Measurements from ENCODE around the gene PRKCE.

The PRKCE gene

DNA sequence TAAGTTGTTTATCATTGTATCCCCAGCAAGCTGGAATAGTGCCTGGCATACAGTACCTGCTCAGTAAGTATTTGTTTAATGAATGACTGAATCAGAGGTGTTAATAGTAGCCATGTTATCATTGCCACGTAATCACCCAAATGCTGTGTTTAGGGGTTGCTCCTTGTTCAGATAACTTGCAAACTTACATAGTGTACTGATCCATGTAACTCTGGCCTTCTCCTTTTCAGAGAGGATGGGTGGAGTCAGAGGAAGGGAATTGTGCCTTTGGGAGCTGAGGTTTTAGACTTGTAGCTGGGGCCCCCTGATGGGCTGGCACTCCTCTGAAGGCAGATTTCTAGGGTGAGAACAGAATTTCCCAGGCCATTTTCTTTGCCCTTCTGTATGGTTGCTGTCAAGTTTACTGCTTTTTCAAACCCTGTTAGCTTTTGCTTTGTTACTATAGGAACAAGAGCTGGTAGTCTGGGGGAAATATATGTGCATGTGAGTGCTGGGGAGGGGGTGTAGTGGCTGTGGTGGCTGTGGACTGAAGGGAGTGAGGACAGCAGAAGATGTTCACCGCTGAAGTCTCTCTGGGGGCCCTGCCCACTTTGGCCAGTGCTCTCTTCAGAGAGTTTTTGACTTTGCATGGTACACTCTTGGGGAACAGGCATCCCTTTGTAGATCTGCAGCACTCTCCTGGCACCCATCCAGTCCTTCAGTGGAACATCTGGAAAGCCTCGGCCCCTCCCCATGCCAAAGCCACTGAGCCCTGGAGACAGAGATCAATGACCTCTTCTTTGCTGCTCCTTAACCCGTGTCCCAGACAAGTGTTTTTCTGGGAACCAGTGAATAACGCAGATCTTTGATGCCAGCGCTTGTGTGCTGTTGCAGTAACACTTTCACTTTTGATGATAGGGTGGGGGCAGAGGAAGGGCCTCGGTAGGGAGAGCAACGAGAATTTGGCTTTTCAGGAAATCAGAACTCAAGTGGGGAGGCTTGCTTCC lies 209.0 kb downstream of the PRKCE start:
- peak; percentile 89 for DNase-seq (ENCODE audit: low spot score)

DNA sequence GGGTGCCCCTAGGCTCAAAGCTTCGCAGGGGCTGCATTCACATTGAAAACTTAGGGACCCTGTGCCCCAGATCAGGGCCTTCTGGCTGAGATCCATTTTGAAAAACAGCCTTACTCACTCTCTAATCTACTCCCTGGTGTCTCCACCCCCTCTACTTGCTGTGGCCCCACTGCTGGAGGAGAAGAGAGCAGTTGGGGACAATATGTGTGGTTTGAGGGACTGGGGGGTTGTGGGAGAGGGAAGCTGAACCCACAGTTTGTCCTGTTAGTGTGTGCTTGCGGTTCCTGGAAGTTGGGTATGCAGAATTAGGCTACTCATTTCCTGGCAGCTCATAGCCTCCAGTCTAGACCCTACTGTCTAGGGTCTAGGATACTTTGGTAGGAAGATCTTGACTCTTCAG lies 211.4 kb downstream of the PRKCE start:
- DNase-seq (ENCODE audit: low spot score): no peak

DNA sequence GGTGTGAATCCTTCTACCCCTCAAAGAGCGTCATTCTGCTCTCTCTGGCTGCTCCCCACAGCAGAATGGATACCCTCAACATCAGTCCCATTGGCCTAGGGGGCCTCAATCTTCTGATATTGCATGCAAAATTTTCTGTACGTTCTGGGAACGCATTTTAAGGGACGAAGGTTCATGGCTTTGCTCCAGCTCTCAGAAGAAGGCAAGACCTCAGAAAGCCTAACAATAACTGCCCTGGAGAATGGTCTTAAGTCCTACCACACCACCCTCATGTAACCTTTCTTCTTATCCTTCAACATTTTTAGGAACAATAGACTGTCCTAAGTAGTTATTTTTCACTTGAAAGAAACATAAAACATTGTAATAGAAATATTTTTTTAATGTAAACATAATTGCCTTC lies 212.6 kb downstream of the PRKCE start:
- DNase-seq (ENCODE audit: low spot score): no peak

DNA sequence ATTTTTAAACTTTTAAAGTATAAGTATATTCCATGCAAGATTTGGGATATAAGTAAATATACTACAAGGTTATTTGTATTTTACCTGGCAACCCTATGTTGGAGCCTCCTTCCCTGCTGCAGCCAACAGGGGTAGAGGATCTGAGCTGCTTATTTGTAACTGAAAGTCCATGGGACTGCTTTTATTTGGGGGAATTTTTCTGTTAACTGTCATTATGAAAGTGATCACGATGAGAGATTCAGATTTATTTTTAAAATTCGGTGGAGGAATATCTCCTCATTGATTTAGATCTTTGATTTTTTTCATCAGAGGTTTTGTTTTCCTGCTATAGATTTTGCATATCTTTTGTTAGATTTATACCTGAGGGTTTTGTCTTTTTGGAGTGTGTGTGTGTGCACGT lies 215.9 kb downstream of the PRKCE start:
- no peak for DNase-seq (ENCODE audit: low spot score)

DNA sequence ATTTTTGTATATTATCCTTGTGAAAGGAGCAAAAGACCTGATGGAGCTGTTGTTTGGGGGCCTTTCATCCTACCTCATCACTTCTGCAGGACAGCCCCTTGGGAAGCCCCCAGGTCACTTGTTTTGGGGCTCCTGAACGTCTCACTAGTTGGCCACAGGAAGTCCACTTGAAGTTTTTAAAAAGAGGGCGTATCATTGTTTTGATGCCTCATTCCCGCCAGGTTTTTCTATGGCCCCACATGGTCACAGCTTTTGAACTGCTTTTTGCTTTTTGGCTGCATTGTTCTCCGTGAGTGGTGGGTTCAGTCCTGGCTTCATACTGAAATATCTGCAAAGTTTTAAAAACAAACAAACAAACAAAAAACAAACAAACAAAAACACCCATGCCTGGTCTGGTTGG lies 216.3 kb downstream of the PRKCE start:
- no peak for DNase-seq (ENCODE audit: low spot score)

DNA sequence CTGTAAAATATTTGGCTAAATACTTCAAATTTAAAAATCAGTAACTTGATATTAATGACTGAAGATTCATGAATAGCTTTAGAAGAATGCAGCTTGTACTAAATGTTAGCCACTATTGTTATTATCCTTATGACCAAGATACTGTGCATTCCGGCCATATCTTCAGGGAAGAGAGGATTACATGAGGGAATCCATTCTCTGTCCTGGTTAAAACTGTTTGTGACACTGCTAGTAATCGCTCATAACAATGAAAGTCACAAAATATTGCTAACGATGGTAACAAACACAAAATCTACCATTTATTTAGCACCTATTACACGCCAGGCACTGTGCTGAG lies 217.7 kb downstream of the PRKCE start:
- no peak for DNase-seq (ENCODE audit: low spot score)

DNA sequence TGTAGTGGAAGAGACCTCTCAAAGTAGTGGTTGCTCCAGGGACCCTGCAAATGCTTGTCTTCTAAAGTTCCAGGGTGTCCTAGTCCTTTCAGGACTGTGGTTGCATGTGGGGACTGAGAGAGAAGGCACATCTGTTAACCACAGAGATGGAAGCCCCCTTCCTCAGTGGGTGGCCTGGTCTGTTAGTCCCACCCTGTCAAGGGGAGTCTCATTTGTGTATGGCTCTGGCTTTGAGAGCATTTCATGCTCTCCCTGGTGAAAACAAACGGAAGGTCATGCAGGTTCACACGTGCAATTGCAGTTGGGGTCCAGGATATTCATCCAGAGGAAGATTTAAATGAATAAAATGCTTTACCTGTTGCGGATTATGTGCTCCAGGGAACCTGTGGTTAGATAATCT lies 219.6 kb downstream of the PRKCE start:
- DNase-seq (ENCODE audit: low spot score): no peak

DNA sequence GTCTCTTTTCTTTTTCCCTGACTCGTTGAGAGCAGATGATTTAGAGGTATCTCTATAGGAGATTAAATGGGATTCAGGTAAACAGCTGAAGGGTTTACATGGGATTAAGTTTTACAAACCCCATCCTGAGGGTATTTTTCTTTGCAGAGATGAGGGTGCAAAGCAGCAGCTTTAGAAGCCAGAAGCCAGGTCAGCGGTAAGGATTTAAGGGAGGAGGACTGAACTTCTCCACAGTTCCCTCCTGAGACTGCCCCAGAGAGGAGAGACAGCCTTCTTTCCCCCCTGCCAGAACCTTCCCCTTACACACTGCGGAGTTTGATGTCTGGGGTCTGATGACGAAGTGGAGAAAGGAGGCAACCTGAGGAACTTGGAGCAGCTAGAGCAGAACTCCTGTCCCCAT lies 220.1 kb downstream of the PRKCE start:
- DNase-seq (ENCODE audit: low spot score): no peak

DNA sequence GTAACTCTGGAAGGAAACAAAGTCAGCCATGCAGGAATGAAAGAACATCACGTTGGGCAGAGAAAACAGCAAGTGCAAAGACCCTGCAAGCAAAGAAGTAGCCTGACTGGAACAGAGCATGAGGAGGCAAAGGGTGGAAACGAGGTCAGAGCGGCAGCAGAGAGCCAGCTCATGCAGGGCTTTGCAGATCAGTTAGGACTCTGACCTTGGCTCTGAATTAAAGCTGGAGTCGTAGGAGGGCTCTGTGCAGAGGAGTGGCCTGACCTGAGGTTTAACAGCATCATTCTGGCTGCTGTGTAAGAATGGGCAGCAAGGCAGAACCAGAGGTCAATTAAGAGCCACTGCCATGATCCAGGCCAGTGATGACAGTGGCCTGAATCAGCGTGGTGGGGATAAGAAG lies 220.7 kb downstream of the PRKCE start:
- DNase-seq (ENCODE audit: low spot score): no peak

DNA sequence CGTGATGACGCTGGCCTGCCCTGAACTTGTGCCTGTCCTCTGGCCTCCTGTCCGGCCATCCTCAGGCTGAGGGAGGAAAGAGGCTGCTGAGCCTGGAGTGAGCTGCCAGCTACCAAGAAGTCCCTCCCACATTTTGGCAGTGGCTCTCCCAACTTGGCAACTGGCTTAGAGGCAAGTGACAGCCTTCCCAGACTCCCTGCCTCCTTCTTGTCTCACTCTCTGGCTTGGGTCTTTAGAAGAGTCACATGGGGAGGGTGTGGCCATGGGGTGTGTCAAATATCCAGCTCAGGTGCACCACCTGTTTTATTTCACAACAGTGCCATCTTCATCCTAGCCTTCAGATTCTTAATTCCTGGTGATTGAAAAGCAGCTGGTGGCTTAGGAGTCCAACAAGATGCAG lies 222.9 kb downstream of the PRKCE start:
- peak; percentile 64 for DNase-seq (ENCODE audit: low spot score)

DNA sequence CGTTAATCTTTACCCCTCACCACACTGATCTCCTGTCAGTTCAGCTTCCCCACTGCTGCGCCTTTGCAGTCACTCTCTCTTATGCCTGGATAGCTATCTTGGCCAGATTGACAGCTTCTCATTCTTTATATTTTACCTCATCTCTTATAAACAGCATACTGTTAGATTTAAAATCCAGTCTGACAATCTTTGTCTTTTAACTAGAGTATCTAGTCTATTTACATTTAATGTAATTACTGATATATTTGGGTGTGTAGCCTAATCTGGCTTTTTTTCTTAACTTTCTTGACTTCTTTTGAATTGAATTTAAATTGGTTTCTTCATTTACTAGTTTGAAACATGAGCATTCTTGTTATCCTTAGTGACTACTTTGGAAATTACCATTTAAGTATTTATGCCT lies 225.1 kb downstream of the PRKCE start:
- no peak for DNase-seq (ENCODE audit: low spot score)

DNA sequence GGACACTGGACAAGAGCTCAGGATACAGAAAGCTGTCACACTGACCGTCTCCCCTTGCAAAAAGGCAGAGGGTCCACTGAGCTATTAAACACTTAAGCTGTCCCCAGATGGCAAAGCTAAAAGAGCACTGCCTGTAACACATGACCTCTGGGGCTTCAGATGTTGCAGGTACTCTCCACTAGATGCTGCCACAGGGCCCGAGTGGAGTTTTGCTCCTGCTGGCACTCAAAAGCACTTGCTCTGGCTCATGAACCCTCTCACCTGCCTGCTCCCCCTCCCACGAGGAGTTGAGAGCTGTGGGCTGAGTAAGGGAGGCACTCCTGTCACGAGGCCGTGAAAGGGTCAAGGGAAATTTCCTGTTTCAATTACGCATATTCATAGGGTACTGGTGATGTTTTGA lies 227.9 kb downstream of the PRKCE start:
- no peak for DNase-seq (ENCODE audit: low spot score)

DNA sequence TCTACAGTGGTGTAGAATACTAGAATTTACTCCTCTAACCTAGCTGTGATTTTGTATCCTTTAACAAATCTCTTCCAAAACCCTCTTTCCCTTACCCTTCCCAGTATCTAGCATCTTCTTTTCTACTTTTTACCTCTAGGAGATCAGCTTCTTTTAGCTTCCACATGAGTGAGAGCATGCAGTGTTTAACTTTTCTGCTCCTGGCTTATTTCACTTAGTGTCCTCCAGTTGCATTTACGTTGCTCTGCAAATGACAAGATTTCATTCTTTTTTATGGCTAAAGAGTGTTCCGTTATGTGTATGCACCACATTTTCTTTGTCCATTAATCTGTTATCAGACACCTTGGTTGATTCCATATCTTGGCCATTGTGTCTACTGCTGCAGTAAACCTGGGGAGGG lies 228.5 kb downstream of the PRKCE start:
- DNase-seq (ENCODE audit: low spot score): no peak

DNA sequence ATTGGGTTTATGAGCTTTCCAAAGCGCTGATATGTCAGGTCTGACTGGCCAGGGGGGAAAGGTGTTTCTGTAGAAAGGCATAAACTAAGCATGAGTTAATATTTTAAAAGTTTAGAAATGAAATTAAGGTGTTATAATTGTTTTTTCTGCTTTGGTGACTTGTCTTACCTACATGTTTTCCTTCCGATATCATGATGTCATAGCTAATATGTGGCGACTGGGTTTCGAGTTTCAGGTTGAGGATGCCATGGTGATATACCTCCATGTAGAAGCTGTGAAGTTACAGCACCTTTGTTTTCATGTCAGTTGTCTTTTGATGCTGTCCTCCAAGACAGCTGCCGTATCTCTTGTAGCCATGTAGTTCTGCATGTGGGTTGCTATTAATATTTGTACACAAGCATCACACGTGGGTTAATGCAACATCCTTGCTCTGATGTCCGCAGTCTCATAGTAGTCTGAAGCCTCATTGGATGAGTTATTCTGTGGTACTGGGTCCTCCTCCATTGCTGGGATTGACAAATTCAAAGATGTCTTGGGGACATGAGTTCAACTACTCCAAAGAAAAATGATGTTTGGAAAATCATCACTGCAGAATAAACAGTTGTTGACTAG lies 230.6 kb downstream of the PRKCE start:
- no peak for DNase-seq (ENCODE audit: low spot score)

DNA sequence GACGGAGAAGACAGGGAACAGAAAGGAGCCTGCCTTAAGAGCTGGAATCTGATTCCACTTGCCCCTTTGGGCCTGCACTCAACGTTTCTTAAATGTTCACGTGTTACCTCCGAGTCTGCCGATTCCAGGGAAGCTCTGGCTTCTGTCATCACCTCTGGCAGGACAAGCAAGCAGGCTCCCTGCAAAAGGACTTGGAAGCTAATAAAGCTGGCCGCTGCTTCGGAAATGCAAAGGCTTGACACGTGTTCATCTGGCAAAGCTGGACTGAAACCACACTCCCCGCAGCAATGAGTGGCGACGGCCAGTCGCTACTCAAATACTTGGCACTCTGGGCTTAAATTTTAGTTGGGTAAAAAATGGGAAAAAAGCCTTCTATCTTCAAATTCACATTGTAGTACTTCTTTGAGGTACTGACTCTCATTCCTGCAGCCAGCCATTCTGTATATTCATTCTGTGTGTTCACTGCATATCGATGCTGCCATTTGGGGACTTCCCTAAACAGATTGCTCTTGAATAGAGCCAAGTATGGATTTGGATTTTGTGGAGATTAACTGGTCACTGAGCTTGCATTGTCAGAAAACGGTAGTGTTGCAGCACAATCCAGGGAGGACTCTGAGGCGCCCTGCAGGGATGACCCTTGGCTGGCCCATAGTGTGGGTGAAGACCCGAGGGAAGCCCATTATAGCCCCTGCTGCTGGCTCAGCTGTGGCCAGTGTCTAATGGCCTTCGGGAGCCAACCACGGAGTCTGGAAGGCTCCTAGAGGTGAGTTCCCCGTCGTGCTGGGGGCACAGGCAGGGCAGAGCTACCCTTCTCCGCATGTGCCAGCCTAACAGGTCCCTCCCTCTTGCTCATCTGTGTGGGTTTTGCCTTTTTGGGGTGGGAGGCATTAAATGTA lies 231.5 kb downstream of the PRKCE start:
- no peak for DNase-seq (ENCODE audit: low spot score)

DNA sequence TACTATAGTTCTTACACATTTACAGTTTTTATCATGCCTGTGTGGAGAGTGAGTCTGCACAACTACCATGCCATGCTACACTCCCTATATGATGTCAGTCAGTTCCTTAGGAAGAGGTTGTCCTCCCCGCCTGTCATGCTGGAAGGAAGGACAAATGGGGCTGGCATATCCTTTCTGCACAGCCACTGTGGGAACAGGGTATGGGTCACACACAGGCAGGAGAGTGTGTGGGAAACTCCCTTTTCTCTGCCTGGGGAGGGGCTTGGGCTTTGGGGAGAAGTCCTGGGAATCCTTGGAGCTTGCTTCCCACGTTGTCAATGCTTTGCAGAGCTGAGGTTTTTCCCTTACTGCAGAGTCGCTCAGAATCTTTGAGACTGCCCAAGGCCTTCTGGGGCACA lies 232.1 kb downstream of the PRKCE start:
- no peak for DNase-seq (ENCODE audit: low spot score)

DNA sequence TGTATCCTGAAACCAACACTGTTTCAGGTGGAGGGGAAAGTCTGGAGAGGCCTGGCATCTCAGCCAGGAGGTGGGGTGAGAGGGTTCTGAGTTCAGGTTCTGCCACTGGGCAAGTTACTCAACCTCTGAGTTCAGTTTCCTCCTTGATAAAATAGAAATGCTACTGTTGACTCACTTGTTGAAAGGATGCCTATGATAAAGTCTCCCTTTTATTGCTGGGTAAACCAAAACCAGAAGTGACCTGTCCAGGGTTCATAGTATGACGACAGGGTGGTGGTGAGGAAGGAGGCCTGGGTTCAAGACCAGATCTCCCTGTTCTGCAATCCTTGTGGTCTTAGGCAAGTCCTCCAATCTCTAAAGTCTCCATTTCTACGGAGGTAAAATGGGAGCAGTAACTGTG lies 232.7 kb downstream of the PRKCE start:
- DNase-seq (ENCODE audit: low spot score): no peak

DNA sequence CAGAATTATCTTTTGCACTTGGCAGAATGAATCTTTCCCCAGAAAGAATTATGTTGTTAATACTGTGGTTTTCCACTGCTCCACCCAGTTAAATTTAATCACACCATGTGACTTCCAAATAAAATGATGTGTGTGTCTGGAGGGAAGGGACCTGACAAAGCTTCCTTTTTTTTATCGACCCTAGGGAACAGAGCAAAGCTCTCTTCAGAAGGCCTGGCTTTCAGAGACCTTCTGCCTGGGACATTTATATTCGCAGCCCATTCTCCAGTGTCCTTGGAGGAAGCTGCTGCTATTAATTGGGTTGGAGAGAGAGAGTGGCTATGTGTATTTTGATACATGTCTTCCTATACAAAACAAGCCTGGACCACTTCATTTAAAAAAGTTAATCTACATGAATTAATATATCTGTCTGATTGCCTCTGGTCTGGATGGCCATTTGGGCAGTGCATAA lies 233.7 kb downstream of the PRKCE start:
- DNase-seq (ENCODE audit: low spot score): peak; percentile 49

DNA sequence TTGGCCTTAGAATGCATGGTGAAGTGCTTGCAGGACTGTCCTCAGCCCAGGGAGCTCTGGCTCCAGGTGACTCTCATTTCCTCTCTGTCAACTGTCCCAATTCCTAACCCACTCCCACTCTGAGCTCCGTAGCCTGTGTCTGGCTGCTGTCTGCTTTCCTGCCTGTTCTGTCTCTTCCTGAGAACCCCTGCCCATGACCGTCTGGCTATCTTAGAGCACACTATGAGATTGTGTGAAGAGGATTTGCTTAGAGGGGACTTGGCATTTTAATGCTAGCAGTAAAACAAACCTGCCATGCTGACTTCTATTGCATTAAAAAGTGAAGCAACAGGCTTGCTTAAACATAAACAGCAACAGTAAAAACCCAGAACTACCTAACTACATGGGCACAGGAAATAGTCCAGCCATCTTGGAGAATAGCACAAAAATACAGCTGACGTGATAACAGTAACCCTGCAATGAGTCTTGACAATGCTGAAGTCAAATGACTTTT lies 234.7 kb downstream of the PRKCE start:
- no peak for DNase-seq (ENCODE audit: low spot score)

DNA sequence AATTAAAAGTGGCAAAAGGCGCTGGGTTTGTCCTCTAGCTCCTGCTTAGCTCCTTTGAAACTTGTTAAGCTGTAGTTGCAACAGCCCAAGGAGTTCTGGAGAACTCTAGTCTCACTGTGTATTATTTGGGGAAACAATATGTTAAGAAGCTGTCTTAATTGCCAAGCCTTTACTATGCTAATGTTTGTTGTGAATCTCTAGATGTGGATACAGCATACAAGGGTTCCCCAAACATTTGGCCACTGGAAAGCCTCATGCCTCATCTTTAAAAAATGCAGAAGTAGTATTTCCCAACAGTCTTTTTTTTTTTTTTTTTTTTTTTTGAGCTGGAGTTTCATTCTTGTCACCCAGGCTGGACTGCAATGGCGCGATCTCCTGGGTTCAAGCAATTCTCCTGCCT lies 236.7 kb downstream of the PRKCE start:
- no peak for DNase-seq (ENCODE audit: low spot score)

DNA sequence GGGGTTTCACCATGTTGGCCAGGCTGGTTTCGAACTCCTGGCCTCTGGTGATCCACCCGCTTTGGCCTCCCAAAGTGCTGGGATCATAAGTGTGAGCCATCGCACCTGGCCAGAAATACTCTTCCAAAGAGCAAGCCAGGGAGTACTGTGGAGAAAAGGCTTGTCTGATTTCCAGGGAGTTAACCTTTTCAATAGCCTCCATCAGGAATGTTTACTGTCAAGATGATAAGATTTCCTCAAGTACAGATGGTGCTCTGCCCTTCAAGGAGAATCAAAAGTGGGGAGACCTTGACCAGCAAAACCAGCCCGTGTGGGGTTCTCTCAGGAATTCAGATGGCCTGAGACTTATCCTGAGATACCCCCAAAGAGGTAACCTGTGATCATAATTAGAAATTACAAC lies 237.2 kb downstream of the PRKCE start:
- no peak for DNase-seq (ENCODE audit: low spot score)

DNA sequence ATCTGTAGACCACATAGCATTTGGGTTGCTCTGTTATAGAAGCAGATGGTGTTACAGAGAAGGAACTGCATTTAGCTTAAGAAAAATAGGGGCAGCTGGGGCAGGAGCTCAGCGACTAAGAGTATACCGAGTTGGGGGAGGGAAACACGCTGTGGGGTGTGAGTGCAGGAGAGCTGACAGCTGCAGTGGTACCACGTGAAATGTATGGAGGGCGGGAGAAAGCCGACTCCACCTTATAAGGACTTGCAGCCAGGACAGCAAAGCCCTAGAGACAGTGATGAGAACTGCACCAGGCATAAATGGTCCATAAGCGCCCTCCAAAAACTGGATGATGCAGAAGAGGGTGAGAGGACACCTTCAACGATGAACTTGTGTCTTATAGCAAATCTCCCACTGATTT lies 237.6 kb downstream of the PRKCE start:
- DNase-seq (ENCODE audit: low spot score): no peak
